Small intestine (tissue), 7 donors: ENCODE data around the gene MFSD2A. TPM values are rescaled to one million over a fixed set of nuclear protein-coding genes. Genes with fewer than 3 reads are reported as not detected.
"Not testable (repeated sequence)": the region's sequence is repeated elsewhere in the genome, so short reads cannot be mapped to it uniquely, and the experiment has no call there.

Experiments used
- DNase-seq, 2 donors: peaks; one replicate each; pipeline versions ENCODE4 v3.0.0 to v3.0.0-alpha.2; 2013
- FAIRE-seq: peaks from 2 replicates; lab custom pipeline; 2012; peaks lifted over from hg19 to GRCh38; lab: Jason Lieb, UNC
- H3K27ac ChIP-seq, 3 donors: one replicate each; pipeline ENCODE4 v1.5.1; 2013; ENCODE audit warnings: low read length in 2 of 3, mild to moderate bottlenecking in 2 of 3, control low read depth in 1 of 3, inconsistent platforms in 1 of 3, low read depth in 1 of 3, moderate library complexity in 1 of 3
- H3K27me3 ChIP-seq, 3 donors: one replicate each; pipeline ENCODE4 v1.6.1; 2013; ENCODE audit warnings: low read length in 3 of 3, inconsistent platforms in 1 of 3; ENCODE audit not compliant: control insufficient read depth in 3 of 3, insufficient read depth in 3 of 3
- H3K36me3 ChIP-seq, 3 donors: one replicate each; pipeline ENCODE4 v1.6.1; 2013; ENCODE audit warnings: low read length in 3 of 3, inconsistent platforms in 1 of 3, low read depth in 1 of 3, mild to moderate bottlenecking in 1 of 3, moderate library complexity in 1 of 3; ENCODE audit not compliant: control insufficient read depth in 3 of 3, insufficient read depth in 2 of 3
- H3K4me1 ChIP-seq, 3 donors: one replicate each; pipeline ENCODE4 v1.6.1; 2013; ENCODE audit warnings: low read length in 2 of 3, inconsistent platforms in 1 of 3, low read depth in 1 of 3, mild to moderate bottlenecking in 1 of 3, moderate library complexity in 1 of 3; ENCODE audit not compliant: control insufficient read depth in 3 of 3, insufficient read depth in 2 of 3
- H3K4me3 ChIP-seq, 3 donors: one replicate each; pipeline ENCODE4 v1.5.1; 2013; ENCODE audit warnings: low read length in 3 of 3, control low read depth in 1 of 3, inconsistent platforms in 1 of 3, low read depth in 1 of 3, mild to moderate bottlenecking in 1 of 3, moderate library complexity in 1 of 3
- H3K9me3 ChIP-seq, 2 donors: one replicate each; pipeline ENCODE4 v1.6.1; 2013; ENCODE audit warnings: low read depth in 1 of 2, low read length in 1 of 2; ENCODE audit not compliant: control insufficient read depth in 2 of 2, insufficient read depth in 1 of 2
- WGBS, 3 donors: extraction: QIAGEN DNeasy Blood & Tissue Kit; methylation state at CpG; one replicate each; pipeline ENCODE4 v1.1.7; 2013; 5-methylcytosine and 5-hydroxymethylcytosine counted together
- polyA plus RNA-seq, 4 donors: library from polyadenylated mRNA; stranded (reverse) in 3 of 4; unstranded in 1 of 4; fragments of 200-250 nt in 3 of 4; fragments of 120-200 nt in 1 of 4; gene quantifications; one replicate each; pipeline versions ENCODE4 v1.2.1 to v1.2.3, GENCODE V29; 2013
- donor health status: healthy with polysubstance abuse.
- donor health status: control.
- donor health status: control.
- donor health status: Bipolar disorder and iron deficiency.
- donor health status: healthy.

MFSD2A gene
- polyA plus RNA-seq, 4 donors, result 14.3 to 57.5 (median 31.7) TPM

DNA sequence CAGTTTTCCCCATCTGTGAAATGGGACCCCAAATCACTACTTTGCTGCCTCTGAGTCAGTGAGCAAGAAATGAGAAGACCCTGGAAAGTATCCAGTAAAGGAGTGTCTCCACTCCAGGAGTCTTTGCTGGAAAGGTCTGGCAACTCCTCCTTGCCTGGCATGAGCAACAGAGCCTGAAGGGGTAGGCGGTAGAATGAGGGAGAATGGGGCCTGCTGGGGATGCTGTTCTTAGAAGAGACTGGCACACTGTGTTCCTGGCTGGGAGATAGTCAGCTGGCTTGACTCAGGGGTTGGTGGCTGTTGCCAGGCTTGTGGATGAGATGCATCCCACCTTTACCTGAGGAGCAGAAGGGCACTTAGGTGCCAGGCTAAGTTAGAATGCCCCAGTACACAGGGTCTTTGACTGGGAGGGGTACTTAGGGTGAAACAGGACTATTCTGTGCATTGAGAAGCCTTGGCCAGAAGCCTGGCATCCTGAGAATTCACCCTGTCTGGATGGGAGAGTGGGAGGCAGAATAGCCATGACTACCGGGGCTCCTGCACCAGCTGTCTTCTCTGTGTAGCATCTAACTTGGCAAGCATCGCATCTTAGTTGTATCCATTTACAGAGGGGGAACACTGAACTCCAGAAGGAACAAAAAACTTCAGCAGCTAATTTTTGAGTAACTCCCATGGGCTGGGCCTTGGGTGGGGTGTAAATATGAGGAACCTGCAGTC, 2.5 kb downstream of the MFSD2A start:
- Histone ChIP-seq H3K9me3 (no peaks in the 10 kb centered on the region), H3K4me1 (peaks cover 3 to 20% (median 5%) of the 10 kb centered on the region in 3 donors), H3K27ac (no peak overlapping the region), H3K4me3 (peak overlapping the region in 1 of 3 donors; percentile 33), H3K27me3 (no peaks in the 10 kb centered on the region), H3K36me3 (peaks cover 0 to 46% (median 10%) of the 10 kb centered on the region in 3 donors)
- FAIRE-seq, result no peak
- 84 to 93% (median 93%) methylated on average over 3 of the region's 3 CpGs for WGBS, 3 donors
- no peak for DNase-seq

DNA sequence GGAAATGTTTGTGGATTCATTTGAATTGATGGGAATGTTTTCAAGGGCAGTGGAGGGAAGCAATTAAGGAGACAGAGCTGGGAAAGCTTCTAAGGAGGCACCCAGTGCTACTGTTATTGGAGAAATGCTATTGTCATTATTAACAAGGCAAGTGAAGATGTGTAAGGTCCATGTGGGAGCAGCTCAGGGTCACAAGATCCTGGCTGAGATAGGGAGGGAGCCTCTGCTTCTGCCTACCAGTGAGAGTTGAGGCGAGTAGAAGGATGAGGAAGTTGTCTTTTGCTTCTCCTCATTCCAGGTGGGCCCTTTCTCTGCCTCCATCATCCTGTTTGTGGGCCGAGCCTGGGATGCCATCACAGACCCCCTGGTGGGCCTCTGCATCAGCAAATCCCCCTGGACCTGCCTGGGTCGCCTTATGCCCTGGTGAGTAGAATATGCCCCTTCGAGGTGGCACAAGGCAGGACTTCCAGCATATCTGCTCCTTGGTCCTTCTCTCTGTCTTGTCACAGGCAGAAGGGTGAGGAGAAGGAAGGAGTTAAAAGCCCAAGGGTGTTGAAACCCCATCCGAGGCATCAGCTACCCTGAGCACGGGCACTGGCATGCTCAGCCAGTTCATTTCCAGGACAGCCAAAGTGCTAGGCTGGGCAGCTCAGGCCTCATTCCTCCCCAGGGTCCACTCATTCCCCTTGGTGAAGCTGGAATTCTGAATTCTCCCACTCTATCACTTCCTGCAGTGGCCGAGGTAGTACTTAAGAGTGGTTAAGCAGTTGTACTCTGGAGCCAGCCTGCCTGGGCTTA, 3.7 kb downstream of the MFSD2A start:
- Histone ChIP-seq H3K36me3 (peaks cover 0 to 52% (median 13%) of the 10 kb centered on the region in 3 donors), H3K4me1 (peaks cover 3 to 16% (median 5%) of the 10 kb centered on the region in 3 donors), H3K4me3 (no peak overlapping the region), H3K9me3 (no peaks in the 10 kb centered on the region), H3K27ac (peak overlapping the region in 1 of 3 donors; percentile 70), H3K27me3 (no peaks in the 10 kb centered on the region)
- DNase-seq (no peak), FAIRE-seq (no peak)
- 73 to 85% (median 73%) methylated on average over 7 of the region's 7 CpGs for WGBS, 3 donors

DNA sequence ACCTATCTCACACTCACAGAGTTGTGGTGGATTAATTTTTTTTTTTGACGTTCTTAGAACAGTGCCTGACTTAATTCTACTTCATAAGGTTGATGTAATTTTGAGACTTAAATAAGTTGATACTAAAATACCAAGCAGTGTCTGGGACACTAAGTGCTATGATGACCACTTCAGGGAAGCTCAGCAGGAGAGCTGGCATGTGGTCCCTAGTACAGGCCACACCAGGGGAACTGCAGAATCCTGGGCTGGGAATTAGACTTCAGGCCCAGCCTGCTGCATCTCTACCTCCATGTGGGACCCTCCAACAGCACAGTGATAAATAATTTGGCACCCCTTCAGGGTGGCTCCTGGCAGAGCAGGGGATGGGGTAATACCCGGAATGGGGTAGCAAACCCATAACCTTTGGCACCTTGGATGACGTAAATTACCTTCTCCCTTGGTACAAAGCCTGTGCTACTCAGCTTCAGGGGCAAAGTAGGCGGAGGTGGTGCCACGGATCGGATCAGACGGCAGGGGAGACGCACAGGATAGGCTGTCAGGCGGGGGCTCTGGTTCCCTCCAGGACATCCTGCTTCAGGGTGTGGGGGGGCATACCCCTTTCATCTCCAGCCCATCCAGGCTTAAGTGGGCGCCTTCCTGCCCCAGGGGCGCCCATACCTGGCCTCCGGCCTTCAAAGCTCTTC, 4.8 kb downstream of the MFSD2A start:
- Histone ChIP-seq H3K4me1 (peaks cover 0 to 11% (median 3%) of the 10 kb centered on the region in 3 donors), H3K27ac (peak overlapping the region in 2 of 3 donors; percentile 9 to 34), H3K27me3 (no peaks in the 10 kb centered on the region), H3K36me3 (peaks cover 0 to 57% (median 16%) of the 10 kb centered on the region in 3 donors), H3K9me3 (no peaks in the 10 kb centered on the region), H3K4me3 (no peak overlapping the region)
- DNase-seq, result no peak
- WGBS, 3 donors, result 55 to 76% (median 56%) methylated on average over 10 to 12 of the region's 12 CpGs
- FAIRE-seq, result no peak

DNA sequence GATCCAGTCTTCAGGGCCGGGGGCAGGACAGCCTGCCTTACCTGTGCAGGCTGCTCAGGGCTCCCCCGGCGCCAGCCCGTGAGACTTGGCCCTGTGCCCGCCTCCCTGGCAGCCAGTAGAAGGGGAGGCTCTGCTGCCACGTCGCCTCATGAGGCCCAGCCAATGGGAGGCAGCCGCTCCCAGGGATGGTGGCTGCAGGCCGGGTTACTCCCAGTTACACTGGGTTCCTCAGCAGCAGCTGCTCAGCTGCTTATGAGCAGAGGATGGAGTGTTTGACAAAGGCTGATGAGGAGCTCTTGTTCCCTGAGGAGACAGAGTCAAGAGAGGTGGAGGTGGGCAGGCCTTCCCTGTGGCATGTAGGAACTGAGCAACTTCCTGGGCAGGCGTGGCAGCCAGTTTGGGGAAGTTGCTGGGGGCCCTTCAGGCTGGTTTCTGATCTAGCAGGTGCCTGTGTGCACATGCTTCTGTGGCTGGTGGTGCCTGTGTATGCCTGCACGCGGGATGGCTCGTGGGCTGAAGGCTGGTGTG, 5.5 kb downstream of the MFSD2A start:
- peak overlapping the region in 2 of 3 donors; percentile 38 to 79 for H3K27ac ChIP-seq
- WGBS, 3 donors, result 36 to 42% (median 38%) methylated on average over 11 to 13 of the region's 13 CpGs
- peaks cover 0 to 64% (median 19%) of the 10 kb centered on the region in 3 donors for H3K36me3 ChIP-seq
- no peaks in the 10 kb centered on the region for H3K27me3 ChIP-seq
- DNase-seq (peak in 1 of 2 donors; percentile 88), FAIRE-seq (no peak)
- no peak overlapping the region for H3K4me3 ChIP-seq
- no peaks in the 10 kb centered on the region for H3K9me3 ChIP-seq
- peaks cover 0 to 11% (median 3%) of the 10 kb centered on the region in 3 donors for H3K4me1 ChIP-seq

DNA sequence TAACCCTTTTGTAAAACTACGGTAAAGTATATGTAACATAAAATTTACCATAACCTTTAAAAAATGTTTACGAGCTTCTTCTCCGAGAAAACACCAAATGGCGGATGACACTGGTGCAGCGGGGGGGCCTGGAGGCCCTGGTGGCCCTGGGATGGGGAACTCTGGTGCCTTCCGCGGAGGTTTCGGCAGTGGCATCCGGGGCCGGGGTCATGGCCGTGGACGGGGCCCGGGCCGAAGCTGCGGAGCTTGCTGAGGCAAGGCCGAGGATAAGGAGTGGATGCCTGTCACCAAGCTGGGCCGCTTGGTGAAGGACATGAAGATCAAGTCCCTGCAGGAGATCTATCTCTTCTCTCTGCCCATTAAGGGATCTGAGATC, 7.5 kb downstream of the MFSD2A start:
- no peak overlapping the region for H3K27ac ChIP-seq
- no peaks in the 10 kb centered on the region for H3K27me3 ChIP-seq
- H3K4me3 ChIP-seq, result no peak overlapping the region
- DNase-seq, result no peak
- WGBS, 3 donors, result 92 to 99% (median 97%) methylated on average over 17 of the region's 17 CpGs
- peaks cover 0 to 5% (median 3%) of the 10 kb centered on the region in 3 donors for H3K4me1 ChIP-seq
- no peaks in the 10 kb centered on the region for H3K9me3 ChIP-seq
- FAIRE-seq, result no peak
- peaks cover 2 to 76% (median 32%) of the 10 kb centered on the region in 3 donors for H3K36me3 ChIP-seq

DNA sequence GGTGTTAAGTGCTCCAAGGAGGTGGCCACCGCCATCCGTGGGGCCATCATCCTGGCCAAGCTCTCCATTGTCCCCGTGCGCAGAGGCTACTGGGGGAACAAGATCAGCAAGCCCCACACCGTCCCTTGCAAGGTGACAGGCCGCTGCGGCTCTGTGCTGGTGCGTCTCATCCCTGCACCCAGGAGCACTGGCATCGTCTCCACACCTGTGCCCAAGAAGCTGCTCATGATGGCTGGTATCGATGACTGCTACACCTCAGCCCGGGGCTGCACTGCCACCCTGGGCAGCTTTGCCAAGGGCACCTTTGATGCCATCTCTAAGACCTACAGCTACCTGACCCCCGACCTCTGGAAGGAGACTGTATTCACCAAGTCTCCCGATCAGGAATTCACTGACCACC, 8.0 kb downstream of the MFSD2A start:
- H3K4me1 ChIP-seq, FAIRE-seq, DNase-seq, H3K4me3 ChIP-seq, H3K9me3 ChIP-seq, H3K27me3 ChIP-seq, H3K27ac ChIP-seq: not testable (repeated sequence)
- peaks cover 2 to 80% (median 36%) of the 10 kb centered on the region in 3 donors for H3K36me3 ChIP-seq
- WGBS, 3 donors, result 90 to 97% (median 96%) methylated on average over 8 to 13 of the region's 13 CpGs

DNA sequence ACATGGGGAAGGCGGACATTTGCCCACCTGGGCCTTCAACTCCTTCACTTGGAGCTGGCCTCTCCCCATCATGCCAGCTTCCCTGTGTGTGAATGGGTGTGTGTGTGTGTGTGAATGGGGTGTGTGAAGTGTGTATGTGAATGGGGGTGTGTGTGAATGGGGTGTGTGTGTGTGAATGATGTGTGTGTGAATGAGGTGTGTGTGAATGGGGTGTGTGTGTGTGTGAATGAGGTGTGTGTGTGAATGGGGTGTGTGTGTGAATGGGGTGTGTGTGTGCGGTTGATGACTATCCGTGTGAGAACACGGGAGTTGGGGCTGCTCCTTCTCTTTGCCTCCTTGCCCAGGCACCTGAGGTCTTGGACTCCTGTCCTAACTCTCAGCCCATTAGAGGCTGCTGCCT, 9.6 kb downstream of the MFSD2A start:
- Histone ChIP-seq H3K27me3 (no peaks in the 10 kb centered on the region), H3K36me3 (peaks cover 2 to 81% (median 31%) of the 10 kb centered on the region in 3 donors), H3K9me3 (no peaks in the 10 kb centered on the region), H3K4me3 (no peak overlapping the region), H3K4me1 (peaks cover 0 to 6% (median 3%) of the 10 kb centered on the region in 3 donors), H3K27ac (no peak overlapping the region)
- FAIRE-seq, result no peak
- WGBS, 3 donors, result 95 to 100% (median 100%) methylated on average over 4 of the region's 4 CpGs
- no peak for DNase-seq

DNA sequence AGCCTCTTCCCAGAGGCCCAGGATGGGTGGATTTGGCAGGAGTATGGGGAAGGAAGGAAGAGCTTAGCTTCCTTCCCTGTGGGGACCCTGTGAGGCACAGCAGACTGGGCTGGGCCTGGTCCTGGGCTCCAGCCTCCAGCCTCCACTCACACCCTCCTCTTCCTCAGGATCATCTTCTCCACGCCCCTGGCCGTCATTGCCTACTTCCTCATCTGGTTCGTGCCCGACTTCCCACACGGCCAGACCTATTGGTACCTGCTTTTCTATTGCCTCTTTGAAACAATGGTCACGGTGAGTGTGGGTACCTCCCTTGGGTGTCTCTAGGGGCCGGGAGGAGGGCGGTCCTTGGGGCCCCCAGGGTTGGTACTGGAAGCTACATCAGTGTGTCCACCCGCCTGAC, 10.1 kb downstream of the MFSD2A start:
- H3K27ac ChIP-seq, result no peak overlapping the region
- WGBS, 3 donors, result 93 to 96% (median 94%) methylated on average over 9 of the region's 9 CpGs
- no peak for FAIRE-seq

More for the DNA sequence above, 10.1 kb downstream of the MFSD2A start:
- Histone ChIP-seq H3K36me3 (peaks cover 2 to 81% (median 30%) of the 10 kb centered on the region in 3 donors), H3K4me3 (no peak overlapping the region), H3K9me3 (no peaks in the 10 kb centered on the region), H3K27me3 (no peaks in the 10 kb centered on the region), H3K4me1 (peaks cover 0 to 11% (median 3%) of the 10 kb centered on the region in 3 donors)
- no peak for DNase-seq
